H9 (cell line): Measurements from ENCODE around the gene NEUROG1. TPM values are rescaled to one million over a fixed set of nuclear protein-coding genes. Genes with fewer than 3 reads are reported as not detected.

Source experiments
- DNase-seq: peaks from one replicate; pipeline ENCODE4 v3.0.0-alpha.2; 2017
- H2AFZ ChIP-seq: one replicate; pipeline ENCODE4 v1.6.1; 2013; ENCODE audit warnings: mild to moderate bottlenecking, low read length, control low read depth, moderate library complexity
- H2AK5ac ChIP-seq: 2 replicates; pipeline ENCODE4 v1.6.1; 2013; ENCODE audit warnings: low read length, control low read depth, mixed read lengths; ENCODE audit not compliant: insufficient read length
- H2BK120ac ChIP-seq: one replicate; pipeline ENCODE4 v1.6.1; 2013; ENCODE audit warnings: low read depth, mild to moderate bottlenecking, low read length, control low read depth, inconsistent platforms; ENCODE audit not compliant: poor library complexity, severe bottlenecking
- H2BK12ac ChIP-seq: 2 replicates; pipeline ENCODE4 v1.6.1; 2013; ENCODE audit warnings: low read length, control low read depth, mixed read lengths, low read depth; ENCODE audit not compliant: insufficient read length
- H2BK15ac ChIP-seq: 2 replicates; pipeline ENCODE4 v1.6.1; 2013; ENCODE audit warnings: low read depth, low read length, control low read depth
- H2BK20ac ChIP-seq: one replicate; pipeline ENCODE4 v1.6.1; 2013; ENCODE audit warnings: low read depth, mild to moderate bottlenecking, low read length, control low read depth, inconsistent platforms; ENCODE audit not compliant: poor library complexity, severe bottlenecking
- H2BK5ac ChIP-seq: 2 replicates; pipeline ENCODE4 v1.6.1; 2013; ENCODE audit warnings: low read length, control low read depth, mixed read lengths; ENCODE audit not compliant: insufficient read length
- H3K14ac ChIP-seq: 2 replicates; pipeline ENCODE4 v1.6.1; 2013; ENCODE audit warnings: low read length, control low read depth; ENCODE audit not compliant: insufficient read depth
- H3K18ac ChIP-seq: 2 replicates; pipeline ENCODE4 v1.6.1; 2013; ENCODE audit warnings: low read depth, mild to moderate bottlenecking, mixed read lengths, low read length, control low read depth; ENCODE audit not compliant: insufficient read length
- H3K23ac ChIP-seq: 2 replicates; pipeline ENCODE4 v1.6.1; 2013; ENCODE audit warnings: low read length, control low read depth, mixed read lengths, low read depth; ENCODE audit not compliant: insufficient read length
- H3K23me2 ChIP-seq: 2 replicates; pipeline ENCODE4 v1.6.1; 2013; ENCODE audit warnings: low read depth, mild to moderate bottlenecking, mixed read lengths, low read length, control low read depth; ENCODE audit not compliant: insufficient read length, poor library complexity, severe bottlenecking
- H3K27ac ChIP-seq: 2 replicates; pipeline ENCODE4 v1.5.1; 2013; ENCODE audit warnings: low read length, control low read depth, mixed read lengths, low read depth; ENCODE audit not compliant: insufficient read length
- H3K27me3 ChIP-seq: 2 replicates; pipeline ENCODE4 v1.6.1; 2013; ENCODE audit warnings: low read length, control low read depth, inconsistent platforms; ENCODE audit not compliant: insufficient read depth
- H3K4ac ChIP-seq: 2 replicates; pipeline ENCODE4 v1.6.1; 2013; ENCODE audit warnings: low read depth, mild to moderate bottlenecking, control low read depth, inconsistent platforms, low read length, moderate library complexity
- H3K4me1 ChIP-seq: 2 replicates; pipeline ENCODE4 v1.6.1; 2013; ENCODE audit warnings: low read length, control low read depth, inconsistent platforms; ENCODE audit not compliant: insufficient read depth
- H3K4me2 ChIP-seq: 2 replicates; pipeline ENCODE4 v1.6.1; 2013; ENCODE audit warnings: low read length, control low read depth, mixed read lengths; ENCODE audit not compliant: insufficient read length, insufficient read depth
- H3K56ac ChIP-seq: 2 replicates; pipeline ENCODE4 v1.6.1; 2013; ENCODE audit warnings: low read depth, mild to moderate bottlenecking, mixed read lengths, low read length, control low read depth; ENCODE audit not compliant: insufficient read length
- H3K79me1 ChIP-seq: 2 replicates; pipeline ENCODE4 v1.6.1; 2013; ENCODE audit warnings: low read depth, mild to moderate bottlenecking, moderate library complexity, low read length, control low read depth, inconsistent platforms; ENCODE audit not compliant: insufficient read depth, poor library complexity, severe bottlenecking
- H3K79me2 ChIP-seq: 2 replicates; pipeline ENCODE4 v1.6.1; 2013; ENCODE audit warnings: low read length, control low read depth, inconsistent platforms; ENCODE audit not compliant: insufficient read depth
- H3K9ac ChIP-seq: 2 replicates; pipeline ENCODE4 v1.6.1; 2013; ENCODE audit warnings: low read length, control low read depth, mixed read lengths; ENCODE audit not compliant: insufficient read length; ENCODE audit errors: extremely low read depth
- H3K9me3 ChIP-seq: one replicate; pipeline ENCODE4 v1.6.1; 2013; ENCODE audit warnings: low read depth, low read length, inconsistent platforms; ENCODE audit not compliant: control insufficient read depth
- H3T11ph ChIP-seq: one replicate; pipeline ENCODE4 v1.6.1; 2013; ENCODE audit warnings: mild to moderate bottlenecking, low read length, control low read depth, inconsistent platforms
- H4K20me1 ChIP-seq: one replicate; pipeline ENCODE4 v1.6.1; 2013; ENCODE audit not compliant: control insufficient read depth, insufficient read length, insufficient read depth
- H4K5ac ChIP-seq: 2 replicates; pipeline ENCODE4 v1.6.1; 2013; ENCODE audit warnings: low read depth, mild to moderate bottlenecking, mixed read lengths, low read length, control low read depth; ENCODE audit not compliant: insufficient read length
- H4K8ac ChIP-seq: replicated peaks from 2 replicates; pipeline ENCODE4 v1.6.1; 2013; ENCODE audit warnings: low read length, control low read depth, mixed read lengths, low read depth; ENCODE audit not compliant: insufficient read length
- H4K91ac ChIP-seq: 2 replicates; pipeline ENCODE4 v1.6.1; 2013; ENCODE audit warnings: low read depth, mild to moderate bottlenecking, moderate library complexity, mixed read lengths, low read length, control low read depth; ENCODE audit not compliant: insufficient read length
- H3K27ac Mint-ChIP-seq, 3 experiments: 2 replicates in 2 of 3; 3 replicates in 1 of 3; pipeline ENCODE4 v1.8.0; 2020 to 2021; ENCODE audit warnings: mixed read lengths in 3 of 3, mild to moderate bottlenecking in 1 of 3, moderate library complexity in 1 of 3
- H3K27me3 Mint-ChIP-seq: 2 replicates; pipeline ENCODE4 v1.8.0; 2021; ENCODE audit warnings: low read depth, mild to moderate bottlenecking, moderate library complexity, mixed read lengths
- H3K36me3 Mint-ChIP-seq, 3 experiments: 2 replicates in 2 of 3; 3 replicates in 1 of 3; pipeline ENCODE4 v1.8.0; 2020 to 2021; ENCODE audit warnings: low read depth in 3 of 3, mixed read lengths in 3 of 3; ENCODE audit not compliant: insufficient read depth in 1 of 3
- H3K4me1 Mint-ChIP-seq, 2 experiments: 2 replicates each; pipeline ENCODE4 v1.8.0; 2020; ENCODE audit warnings: mixed read lengths in 2 of 2
- H3K4me3 Mint-ChIP-seq, 2 experiments: 2 replicates in 1 of 2; 3 replicates in 1 of 2; pipeline ENCODE4 v1.8.0; 2020 to 2021; ENCODE audit warnings: mild to moderate bottlenecking in 2 of 2, mixed read lengths in 2 of 2, moderate library complexity in 1 of 2
- H3K9me3 Mint-ChIP-seq, 2 experiments: 2 replicates in 1 of 2; 3 replicates in 1 of 2; pipeline ENCODE4 v1.8.0; 2020; ENCODE audit warnings: mild to moderate bottlenecking in 2 of 2, mixed read lengths in 2 of 2, moderate library complexity in 1 of 2
- WGBS: extraction: QIAGEN DNeasy Blood & Tissue Kit; methylation state at CpG from one replicate; pipeline ENCODE4 v1.1.7; 2013; ENCODE audit warnings: missing lambda C conversion rate, low lambda C conversion rate, mixed read lengths; ENCODE audit not compliant: insufficient read length; ENCODE audit errors: extremely low coverage; 5-methylcytosine and 5-hydroxymethylcytosine counted together
- total RNA-seq: library from RNA; stranded (reverse); gene quantifications from 2 replicates; pipeline ENCODE4 v1.2.1, GENCODE V29; 2021
- TF ChIP-seq, protein P1 (sequence below): fragments of 200-600 bp; sonication (generic); conservative IDR thresholded peaks from 3 replicates; pipeline ENCODE4 v1.8.0; 2021; ENCODE audit warnings: antibody characterized with exemption, mild to moderate bottlenecking

NEUROG1 gene
- total RNA-seq, 1 experiment from 2014 or later, result not detected

DNA sequence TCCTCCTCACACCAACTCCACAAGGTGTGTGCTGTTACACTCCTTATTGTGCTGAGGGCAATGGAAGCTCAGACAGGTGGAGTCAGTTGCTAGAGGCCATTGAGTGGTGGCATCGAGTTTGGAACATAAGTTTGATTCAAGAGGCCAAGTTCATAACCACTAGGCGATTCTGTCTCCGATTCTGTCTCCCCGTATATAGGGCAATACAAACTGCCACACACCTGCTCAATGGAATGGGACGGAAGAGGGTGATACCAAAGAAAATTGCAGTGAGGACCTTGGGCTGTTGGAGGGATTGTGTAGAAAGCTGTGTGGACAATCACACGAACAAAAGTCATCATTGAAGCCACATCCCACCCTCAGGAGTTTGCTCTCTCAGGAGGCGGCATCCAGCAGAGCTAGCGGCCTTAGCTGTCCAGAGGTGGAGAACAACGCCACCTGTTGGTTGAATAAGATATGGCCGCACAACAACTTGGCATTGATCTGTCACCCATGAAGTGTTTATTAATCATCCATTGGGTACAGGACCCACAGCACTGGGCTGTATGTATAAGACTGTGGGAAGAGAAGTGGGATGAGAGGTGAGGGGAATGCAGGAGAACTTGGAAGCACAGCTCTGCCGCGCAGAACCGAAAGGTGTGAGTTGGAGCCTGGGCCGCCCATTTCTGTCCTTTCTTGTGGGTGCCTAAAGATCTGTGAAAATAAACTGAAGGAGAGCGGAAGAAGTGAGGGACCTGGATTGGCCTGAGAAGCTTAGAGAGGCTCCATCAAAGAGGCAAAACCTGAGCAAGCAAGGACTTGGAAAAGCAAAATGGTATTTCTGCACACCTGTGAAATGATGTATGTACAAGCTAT is 16.1 kb upstream of the NEUROG1 start:
- H3K79me1 ChIP-seq, result no peaks in the 10 kb centered on the region
- no peak overlapping the region for H3K4me2 ChIP-seq
- no peak overlapping the region for H2AFZ ChIP-seq
- Mint-ChIP-seq H3K27ac (no peak overlapping the region), H3K27me3 (peaks cover 92% of the 10 kb centered on the region), H3K36me3 (no peaks in the 10 kb centered on the region), H3K4me3 (no peak overlapping the region), H3K9me3 (peaks cover 0 to 3% of the 10 kb centered on the region in 2 experiments; a peak in 1 of 5 replicates), H3K4me1 (peaks cover 3 to 13% of the 10 kb centered on the region in 2 experiments; a peak in 3 of 4 replicates)
- DNase-seq, result peak; percentile 71
- no peak overlapping the region for H3K23ac ChIP-seq
- no peak overlapping the region for H3K14ac ChIP-seq
- H3K56ac ChIP-seq, result no peak overlapping the region
- H2BK15ac ChIP-seq, result no peak overlapping the region
- H4K8ac ChIP-seq, result no peak overlapping the region
- H3K27me3 ChIP-seq, result peaks cover 45% of the 10 kb centered on the region
- H4K91ac ChIP-seq, result no peak overlapping the region
- H4K5ac ChIP-seq, result no peak overlapping the region
- WGBS, result no CpG with 5 or more reads among the region's 15 CpGs
- H3K23me2 ChIP-seq, result no peaks in the 10 kb centered on the region
- no peak overlapping the region for H3T11ph ChIP-seq
- H3K27ac ChIP-seq, result no peak overlapping the region
- H3K9ac ChIP-seq, result no peak overlapping the region
- H3K4me1 ChIP-seq, result no peaks in the 10 kb centered on the region
- TF ChIP-seq, protein P1, sequence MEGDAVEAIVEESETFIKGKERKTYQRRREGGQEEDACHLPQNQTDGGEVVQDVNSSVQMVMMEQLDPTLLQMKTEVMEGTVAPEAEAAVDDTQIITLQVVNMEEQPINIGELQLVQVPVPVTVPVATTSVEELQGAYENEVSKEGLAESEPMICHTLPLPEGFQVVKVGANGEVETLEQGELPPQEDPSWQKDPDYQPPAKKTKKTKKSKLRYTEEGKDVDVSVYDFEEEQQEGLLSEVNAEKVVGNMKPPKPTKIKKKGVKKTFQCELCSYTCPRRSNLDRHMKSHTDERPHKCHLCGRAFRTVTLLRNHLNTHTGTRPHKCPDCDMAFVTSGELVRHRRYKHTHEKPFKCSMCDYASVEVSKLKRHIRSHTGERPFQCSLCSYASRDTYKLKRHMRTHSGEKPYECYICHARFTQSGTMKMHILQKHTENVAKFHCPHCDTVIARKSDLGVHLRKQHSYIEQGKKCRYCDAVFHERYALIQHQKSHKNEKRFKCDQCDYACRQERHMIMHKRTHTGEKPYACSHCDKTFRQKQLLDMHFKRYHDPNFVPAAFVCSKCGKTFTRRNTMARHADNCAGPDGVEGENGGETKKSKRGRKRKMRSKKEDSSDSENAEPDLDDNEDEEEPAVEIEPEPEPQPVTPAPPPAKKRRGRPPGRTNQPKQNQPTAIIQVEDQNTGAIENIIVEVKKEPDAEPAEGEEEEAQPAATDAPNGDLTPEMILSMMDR, result peak; percentile 89
- H2BK12ac ChIP-seq, result no peak overlapping the region
- no peak overlapping the region for H2BK5ac ChIP-seq
- no peaks in the 10 kb centered on the region for H3K79me2 ChIP-seq
- no peak overlapping the region for H2BK20ac ChIP-seq
- no peaks in the 10 kb centered on the region for H4K20me1 ChIP-seq
- H3K9me3 ChIP-seq, result no peaks in the 10 kb centered on the region
- no peak overlapping the region for H3K4ac ChIP-seq
- H2AK5ac ChIP-seq, result no peak overlapping the region
- no peak overlapping the region for H2BK120ac ChIP-seq
- H3K18ac ChIP-seq, result no peak overlapping the region
